Ectodermal cell (in vitro differentiated cells): ENCODE data around the gene PLP2.

Source experiments
- H3K27ac ChIP-seq: 2 replicates; pipeline ENCODE4 v1.7.0; 2013; ENCODE audit warnings: mild to moderate bottlenecking, low read depth, low read length; ENCODE audit not compliant: insufficient read depth, poor library complexity, severe bottlenecking
- H3K27me3 ChIP-seq: 2 replicates; pipeline ENCODE4 v1.7.0; 2013; ENCODE audit warnings: mild to moderate bottlenecking, low read length; ENCODE audit not compliant: insufficient read depth, control insufficient read depth, poor library complexity, severe bottlenecking
- H3K36me3 ChIP-seq: one replicate; pipeline ENCODE4 v1.7.0; 2013; ENCODE audit warnings: low read length; ENCODE audit not compliant: control insufficient read depth, insufficient read depth
- H3K4me1 ChIP-seq: one replicate; pipeline ENCODE4 v1.7.0; 2013; ENCODE audit warnings: low read length; ENCODE audit not compliant: control insufficient read depth, insufficient read depth
- H3K4me3 ChIP-seq: 2 replicates; pipeline ENCODE4 v1.7.0; 2013; ENCODE audit warnings: low read depth, low read length, control low read depth; ENCODE audit not compliant: insufficient read depth
- H3K9me3 ChIP-seq: 2 replicates; pipeline ENCODE4 v1.7.0; 2013; ENCODE audit warnings: mild to moderate bottlenecking, low read length, moderate library complexity; ENCODE audit not compliant: control insufficient read depth
- WGBS, 2 experiments: methylation state at CpG; one replicate each; pipeline ENCODE4 v1.1.7; 2013; ENCODE audit warnings: missing lambda C conversion rate in 2 of 2; 5-methylcytosine and 5-hydroxymethylcytosine counted together

Gene PLP2

GRCh38 chrX:49197543-49198087, 25.9 kb downstream of the PLP2 start:
- Histone ChIP-seq H3K27me3 (peaks cover 21% of the 10 kb centered on the region), H3K4me1 (no peaks in the 10 kb centered on the region), H3K9me3 (no peaks in the 10 kb centered on the region), H3K27ac (no peak overlapping the region), H3K4me3 (no peak overlapping the region), H3K36me3 (no peaks in the 10 kb centered on the region)
- WGBS, 2 experiments: 83 to 89% methylated on average over 13 of the region's 13 CpGs

- Histone ChIP-seq H3K4me3 (no peak overlapping the region), H3K27ac (no peak overlapping the region), H3K9me3 (no peaks in the 10 kb centered on the region), H3K4me1 (no peaks in the 10 kb centered on the region), H3K27me3 (peaks cover 21% of the 10 kb centered on the region), H3K36me3 (no peaks in the 10 kb centered on the region)
- WGBS, 2 experiments: 20 to 26% methylated on average over 11 to 12 of the region's 12 CpGs
These were observed 27.0 kb downstream of the PLP2 start for GRCh38 chrX:49198540-49199314.

DNA sequence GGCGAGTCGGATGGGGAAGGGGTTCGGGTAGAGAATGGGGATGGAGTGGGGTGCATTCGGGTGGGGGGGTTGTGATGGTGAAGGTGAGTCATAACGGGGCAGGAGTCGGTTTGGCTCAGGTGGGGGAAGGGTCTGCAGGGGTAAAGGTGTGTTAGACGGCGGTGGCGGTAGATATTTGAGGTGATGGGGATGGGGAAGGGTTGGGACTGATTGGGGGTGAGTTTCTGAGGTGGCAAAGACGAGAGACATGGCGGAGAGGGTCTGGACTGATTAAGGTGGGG, 27.6 kb downstream of the PLP2 start:
- H3K27me3 ChIP-seq: peaks cover 21% of the 10 kb centered on the region
- H3K4me1 ChIP-seq: no peaks in the 10 kb centered on the region
- H3K9me3 ChIP-seq: no peaks in the 10 kb centered on the region
- H3K36me3 ChIP-seq: no peaks in the 10 kb centered on the region
- WGBS, 2 experiments: 8 to 12% methylated on average over 11 of the region's 11 CpGs
- H3K4me3 ChIP-seq: no peak overlapping the region
- no peak overlapping the region for H3K27ac ChIP-seq

DNA sequence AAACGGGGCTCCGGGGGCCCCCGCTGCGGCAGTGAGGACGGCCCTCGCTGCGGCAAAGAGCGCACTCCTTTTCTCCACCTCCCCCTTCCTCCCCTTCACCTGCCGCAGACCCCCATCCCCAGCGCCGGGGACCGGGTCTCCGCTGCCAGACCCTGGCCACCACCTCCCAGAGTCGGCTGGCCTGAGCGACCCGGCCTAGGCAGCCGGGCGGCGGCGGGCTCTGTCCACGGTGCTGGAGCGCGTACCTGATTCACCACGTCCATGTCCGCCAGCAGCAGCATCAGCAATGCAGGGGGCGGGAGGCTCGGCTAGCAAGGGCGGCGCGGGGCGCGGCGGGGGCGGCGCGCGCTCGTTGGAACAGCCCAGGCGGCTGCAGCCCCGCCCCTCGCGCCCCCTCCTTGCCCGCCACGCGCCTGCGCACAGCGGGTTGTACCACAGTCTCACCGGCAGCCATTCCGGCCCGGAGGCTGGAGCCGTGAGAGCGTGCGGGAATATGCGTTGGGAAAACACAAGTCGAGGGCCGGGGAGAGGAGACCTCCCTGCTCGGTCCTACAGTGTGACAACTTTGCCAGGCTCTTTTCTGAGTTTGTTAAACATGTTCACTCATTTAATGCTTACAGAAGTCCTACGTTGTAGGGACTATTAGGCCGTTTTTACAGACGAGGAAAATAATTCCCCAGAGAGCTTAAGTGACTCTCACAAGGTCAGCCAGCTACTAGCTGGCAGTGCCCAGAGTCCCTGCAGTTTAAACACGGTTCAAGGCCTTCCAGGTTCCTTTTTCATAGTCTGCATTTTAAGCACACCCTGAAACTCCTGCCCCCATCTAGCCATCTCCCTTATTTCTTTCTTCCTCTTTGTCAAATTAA, 28.4 kb downstream of the PLP2 start, which contains the start of gene SYP:
Gene SYP (minus strand): TSS at position 288 of the 866 bp plus-strand sequence. CDS start 7 bp downstream, at position 281.
- no peak within 1 kb of the TSS for H3K4me3 ChIP-seq
- 4% methylated on average over 60 of the region's 61 CpGs for WGBS, 2 experiments

DNA sequence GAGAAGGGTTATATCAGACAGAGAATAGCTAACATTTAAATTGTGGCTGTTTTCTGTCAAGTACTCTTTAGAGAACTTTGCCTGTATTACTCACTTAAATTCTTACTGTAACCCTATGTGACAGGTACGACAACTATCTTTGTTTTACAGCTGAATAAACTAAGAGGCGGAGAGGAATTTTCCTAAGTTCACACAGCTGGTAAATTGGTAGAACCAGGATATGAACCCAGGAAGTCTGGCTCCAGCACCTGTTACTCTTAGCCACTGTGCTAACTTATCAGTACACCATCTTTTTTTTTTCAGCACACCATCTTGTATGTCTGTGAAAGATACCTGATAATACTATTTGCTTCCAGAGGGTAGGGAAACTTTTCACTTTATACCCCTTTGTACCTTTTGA, 30.3 kb downstream of the PLP2 start:
- H3K27me3 ChIP-seq: peaks cover 21% of the 10 kb centered on the region
- H3K27ac ChIP-seq: no peak overlapping the region
- H3K36me3 ChIP-seq: no peaks in the 10 kb centered on the region
- no peak overlapping the region for H3K4me3 ChIP-seq
- WGBS, 2 experiments: 85 to 96% methylated on average over 2 of the region's 2 CpGs
- H3K9me3 ChIP-seq: no peaks in the 10 kb centered on the region
- no peaks in the 10 kb centered on the region for H3K4me1 ChIP-seq

More for the DNA sequence above, 28.4 kb downstream of the PLP2 start, which contains the start of gene SYP:
- H3K27ac ChIP-seq: no peak within 1 kb of the TSS
- no peaks in the 10 kb centered on the region for H3K36me3 ChIP-seq
- no peaks in the 10 kb centered on the region for H3K4me1 ChIP-seq
- peaks cover 21% of the 10 kb centered on the region for H3K27me3 ChIP-seq
- H3K9me3 ChIP-seq: no peaks in the 10 kb centered on the region

- 79 to 86% methylated on average over 3 of the region's 3 CpGs for WGBS, 2 experiments
- no peaks in the 10 kb centered on the region for H3K4me1 ChIP-seq
- H3K4me3 ChIP-seq: no peak overlapping the region
- H3K27ac ChIP-seq: no peak overlapping the region
- no peaks in the 10 kb centered on the region for H3K36me3 ChIP-seq
- peaks cover 13% of the 10 kb centered on the region for H3K27me3 ChIP-seq
- no peaks in the 10 kb centered on the region for H3K9me3 ChIP-seq
These were observed 31.8 kb downstream of the PLP2 start for GRCh38 chrX:49203536-49203935.

GRCh38 chrX:49204017-49204416, 32.3 kb downstream of the PLP2 start:
- Histone ChIP-seq H3K4me3 (no peak overlapping the region), H3K27me3 (peaks cover 9% of the 10 kb centered on the region), H3K36me3 (no peaks in the 10 kb centered on the region), H3K9me3 (no peaks in the 10 kb centered on the region), H3K4me1 (no peaks in the 10 kb centered on the region), H3K27ac (no peak overlapping the region)
- 90 to 96% methylated on average over 6 of the region's 6 CpGs for WGBS, 2 experiments

DNA sequence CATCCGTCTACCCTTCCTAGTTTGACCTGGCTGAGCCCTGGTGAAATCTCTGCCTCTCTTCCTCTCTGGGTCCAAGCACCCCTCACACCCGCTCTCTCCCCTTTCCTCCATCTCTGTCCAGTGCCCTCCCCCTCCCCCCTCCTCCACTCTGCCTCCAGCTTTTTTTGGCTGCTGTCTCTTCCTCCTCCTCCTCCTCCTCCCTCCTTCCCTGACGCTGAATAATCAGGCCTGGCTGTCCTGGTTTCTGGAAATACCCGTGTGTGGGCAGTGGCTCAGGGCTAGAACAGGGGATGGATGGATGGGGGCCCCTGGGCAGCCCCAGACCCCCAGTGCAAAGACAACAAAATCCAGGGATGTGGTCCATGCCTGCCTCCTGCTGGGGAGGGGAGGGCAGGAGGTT, 33.0 kb downstream of the PLP2 start:
- no peaks in the 10 kb centered on the region for H3K9me3 ChIP-seq
- no peak overlapping the region for H3K27ac ChIP-seq
- 54 to 56% methylated on average over 3 to 4 of the region's 4 CpGs for WGBS, 2 experiments
- H3K4me1 ChIP-seq: no peaks in the 10 kb centered on the region
- H3K27me3 ChIP-seq: peaks cover 2% of the 10 kb centered on the region
- H3K4me3 ChIP-seq: no peak overlapping the region
- no peaks in the 10 kb centered on the region for H3K36me3 ChIP-seq

DNA sequence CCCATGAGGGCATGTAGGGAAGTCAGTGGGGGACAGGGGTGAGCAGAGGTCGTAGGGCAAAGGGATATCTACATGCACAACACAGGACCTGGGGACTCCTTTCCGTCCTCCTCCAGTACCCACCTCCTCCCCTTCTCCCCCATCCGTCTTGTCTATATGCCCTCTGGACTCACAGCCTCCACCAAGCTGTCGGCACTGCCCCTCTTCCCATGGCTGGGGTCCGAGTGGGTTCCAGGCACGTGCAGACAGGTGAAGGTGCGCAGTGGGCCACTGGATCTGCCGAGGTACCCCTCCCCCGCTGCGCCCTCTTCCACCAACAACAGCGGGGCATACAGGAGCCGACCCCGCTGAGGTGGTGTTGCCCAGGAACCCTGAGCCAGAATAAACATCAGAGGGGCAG, 33.7 kb downstream of the PLP2 start:
- 95 to 96% methylated on average over 13 of the region's 13 CpGs for WGBS, 2 experiments
- no peaks in the 10 kb centered on the region for H3K27me3 ChIP-seq
- no peak overlapping the region for H3K27ac ChIP-seq
- no peak overlapping the region for H3K4me3 ChIP-seq
- H3K4me1 ChIP-seq: no peaks in the 10 kb centered on the region
- no peaks in the 10 kb centered on the region for H3K9me3 ChIP-seq
- no peaks in the 10 kb centered on the region for H3K36me3 ChIP-seq

DNA sequence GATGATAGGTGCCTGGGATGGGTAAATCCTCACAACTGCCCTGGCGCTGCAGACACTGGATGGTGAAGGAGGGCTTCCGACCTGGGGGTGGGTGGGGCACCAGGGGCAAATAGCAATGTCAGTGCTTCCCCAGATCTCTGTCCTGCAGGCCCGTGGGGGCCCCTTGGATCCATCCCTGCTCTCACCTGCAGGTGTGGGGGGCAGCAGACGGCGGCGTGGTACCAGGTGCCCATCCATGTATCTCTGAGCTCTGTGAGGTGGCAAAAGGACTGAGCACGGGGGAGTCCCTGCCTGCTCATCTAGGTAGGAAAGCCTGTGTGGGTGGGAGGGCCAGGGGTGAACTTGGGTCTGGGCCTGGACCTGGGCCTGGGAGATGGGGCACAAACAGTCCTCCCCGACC, 34.8 kb downstream of the PLP2 start:
- Histone ChIP-seq H3K4me1 (no peaks in the 10 kb centered on the region), H3K9me3 (no peaks in the 10 kb centered on the region), H3K27me3 (no peaks in the 10 kb centered on the region), H3K36me3 (no peaks in the 10 kb centered on the region), H3K27ac (no peak overlapping the region), H3K4me3 (no peak overlapping the region)
- 90 to 93% methylated on average over 8 of the region's 8 CpGs for WGBS, 2 experiments
